HCT116 (cell line): ENCODE measurements around the gene METTL15.

Experiments used
- EGR1 ChIP-seq: IDR thresholded peaks from 2 replicates; pipeline ENCODE4 v1.6.1; 2012; ENCODE audit warnings: low read depth
- EZH2 ChIP-seq: fragments of 200-600 bp; sonication (generic); IDR thresholded peaks from 2 replicates; pipeline ENCODE4 v1.6.1; 2017; ENCODE audit warnings: antibody characterized with exemption, mixed run types
- POLR2A ChIP-seq: IDR thresholded peaks from 2 replicates; pipeline ENCODE4 v1.7.0; 2011; ENCODE audit warnings: borderline replicate concordance; ENCODE audit not compliant: insufficient read depth, insufficient read length; ENCODE audit errors: extremely low read depth
- POLR2AphosphoS5 ChIP-seq: IDR thresholded peaks from 2 replicates; pipeline ENCODE4 v1.6.1; 2011; ENCODE audit warnings: mild to moderate bottlenecking, low read depth, low read length, moderate library complexity
- SIN3A ChIP-seq: IDR thresholded peaks from 2 replicates; pipeline ENCODE4 v1.6.1; 2012; ENCODE audit warnings: low read depth
- ZNF274 ChIP-seq: fragments of 200-500 bp; sonication (Bioruptor generic); IDR thresholded peaks from 2 replicates; pipeline ENCODE4 v1.6.1; 2014; ENCODE audit warnings: mild to moderate bottlenecking, low read depth, low read length, inconsistent platforms
- TF ChIP-seq, protein P1 (sequence below), 3 experiments: fragments of 200-600 bp in 1 of 3; sonication (generic) in 1 of 3; IDR thresholded peaks in 2 of 3; conservative IDR thresholded peaks in 1 of 3; 2 replicates each; pipeline ENCODE4 v1.5.1; 2012 to 2017; ENCODE audit warnings: low read depth in 2 of 3, low read length in 2 of 3, antibody characterized with exemption in 1 of 3, borderline replicate concordance in 1 of 3, control low read depth in 1 of 3, mild to moderate bottlenecking in 1 of 3, mixed read lengths in 1 of 3, mixed run types in 1 of 3, moderate library complexity in 1 of 3; ENCODE audit not compliant: insufficient read depth in 1 of 3
- TF ChIP-seq, protein P2 (sequence below): IDR thresholded peaks from 2 replicates; pipeline ENCODE4 v1.6.1; 2012; ENCODE audit warnings: low read depth

DNA sequence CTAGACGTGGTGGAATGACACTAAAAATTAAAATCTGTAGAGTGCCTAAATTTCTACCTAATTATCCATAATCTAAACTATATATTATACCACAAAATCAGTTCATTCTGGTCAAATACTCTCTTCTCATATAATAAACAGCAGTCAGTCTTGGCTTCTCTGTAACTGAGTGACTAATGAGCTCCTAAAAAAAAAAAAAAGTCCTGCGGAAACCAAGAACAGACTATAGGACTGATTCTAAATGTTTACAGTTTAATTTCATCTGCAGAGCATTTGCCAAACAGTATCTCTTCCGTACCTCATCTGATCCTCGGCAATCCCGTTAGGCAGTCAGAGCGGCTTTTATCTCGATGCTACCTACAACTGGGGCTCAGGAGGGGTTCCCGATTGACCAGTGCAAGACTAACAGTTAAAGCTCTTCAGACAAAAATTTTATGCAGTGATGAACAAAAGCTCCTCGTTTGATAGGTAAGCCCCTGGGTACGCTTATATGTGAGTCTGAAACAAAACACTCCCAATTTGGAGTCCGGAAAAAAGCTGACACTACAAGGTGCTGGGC lies 918 bp upstream of the METTL15 start:
- TF ChIP-seq POLR2A (no peak), POLR2AphosphoS5 (no peak), EGR1 (no peak), SIN3A (no peak), EZH2 (no peak), ZNF274 (no peak)
- TF ChIP-seq, protein P1, sequence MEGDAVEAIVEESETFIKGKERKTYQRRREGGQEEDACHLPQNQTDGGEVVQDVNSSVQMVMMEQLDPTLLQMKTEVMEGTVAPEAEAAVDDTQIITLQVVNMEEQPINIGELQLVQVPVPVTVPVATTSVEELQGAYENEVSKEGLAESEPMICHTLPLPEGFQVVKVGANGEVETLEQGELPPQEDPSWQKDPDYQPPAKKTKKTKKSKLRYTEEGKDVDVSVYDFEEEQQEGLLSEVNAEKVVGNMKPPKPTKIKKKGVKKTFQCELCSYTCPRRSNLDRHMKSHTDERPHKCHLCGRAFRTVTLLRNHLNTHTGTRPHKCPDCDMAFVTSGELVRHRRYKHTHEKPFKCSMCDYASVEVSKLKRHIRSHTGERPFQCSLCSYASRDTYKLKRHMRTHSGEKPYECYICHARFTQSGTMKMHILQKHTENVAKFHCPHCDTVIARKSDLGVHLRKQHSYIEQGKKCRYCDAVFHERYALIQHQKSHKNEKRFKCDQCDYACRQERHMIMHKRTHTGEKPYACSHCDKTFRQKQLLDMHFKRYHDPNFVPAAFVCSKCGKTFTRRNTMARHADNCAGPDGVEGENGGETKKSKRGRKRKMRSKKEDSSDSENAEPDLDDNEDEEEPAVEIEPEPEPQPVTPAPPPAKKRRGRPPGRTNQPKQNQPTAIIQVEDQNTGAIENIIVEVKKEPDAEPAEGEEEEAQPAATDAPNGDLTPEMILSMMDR (IDR thresholded peaks at IDR 0.05 in 2 of 3, conservative IDR thresholded peaks at IDR 0.05 in 1 of 3; ENCODE audit: borderline replicate concordance in 1 of 3, insufficient read depth in 1 of 3, low read depth in 2 of 3, low read length in 2 of 3) = no peak
- TF ChIP-seq, protein P2, sequence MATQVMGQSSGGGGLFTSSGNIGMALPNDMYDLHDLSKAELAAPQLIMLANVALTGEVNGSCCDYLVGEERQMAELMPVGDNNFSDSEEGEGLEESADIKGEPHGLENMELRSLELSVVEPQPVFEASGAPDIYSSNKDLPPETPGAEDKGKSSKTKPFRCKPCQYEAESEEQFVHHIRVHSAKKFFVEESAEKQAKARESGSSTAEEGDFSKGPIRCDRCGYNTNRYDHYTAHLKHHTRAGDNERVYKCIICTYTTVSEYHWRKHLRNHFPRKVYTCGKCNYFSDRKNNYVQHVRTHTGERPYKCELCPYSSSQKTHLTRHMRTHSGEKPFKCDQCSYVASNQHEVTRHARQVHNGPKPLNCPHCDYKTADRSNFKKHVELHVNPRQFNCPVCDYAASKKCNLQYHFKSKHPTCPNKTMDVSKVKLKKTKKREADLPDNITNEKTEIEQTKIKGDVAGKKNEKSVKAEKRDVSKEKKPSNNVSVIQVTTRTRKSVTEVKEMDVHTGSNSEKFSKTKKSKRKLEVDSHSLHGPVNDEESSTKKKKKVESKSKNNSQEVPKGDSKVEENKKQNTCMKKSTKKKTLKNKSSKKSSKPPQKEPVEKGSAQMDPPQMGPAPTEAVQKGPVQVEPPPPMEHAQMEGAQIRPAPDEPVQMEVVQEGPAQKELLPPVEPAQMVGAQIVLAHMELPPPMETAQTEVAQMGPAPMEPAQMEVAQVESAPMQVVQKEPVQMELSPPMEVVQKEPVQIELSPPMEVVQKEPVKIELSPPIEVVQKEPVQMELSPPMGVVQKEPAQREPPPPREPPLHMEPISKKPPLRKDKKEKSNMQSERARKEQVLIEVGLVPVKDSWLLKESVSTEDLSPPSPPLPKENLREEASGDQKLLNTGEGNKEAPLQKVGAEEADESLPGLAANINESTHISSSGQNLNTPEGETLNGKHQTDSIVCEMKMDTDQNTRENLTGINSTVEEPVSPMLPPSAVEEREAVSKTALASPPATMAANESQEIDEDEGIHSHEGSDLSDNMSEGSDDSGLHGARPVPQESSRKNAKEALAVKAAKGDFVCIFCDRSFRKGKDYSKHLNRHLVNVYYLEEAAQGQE = no peak
